IPS-15b (cell line): ENCODE results near the gene CD99.
"Not testable (repeated sequence)": the region's sequence is repeated elsewhere in the genome, so short reads cannot be mapped to it uniquely, and the experiment has no call there.

Experiments used
- H3K27me3 ChIP-seq: one replicate; pipeline ENCODE4 v1.6.1; 2013; ENCODE audit warnings: low read length; ENCODE audit not compliant: control insufficient read depth, insufficient read depth
- H3K36me3 ChIP-seq: one replicate; pipeline ENCODE4 v1.6.1; 2013; ENCODE audit warnings: low read length; ENCODE audit not compliant: control insufficient read depth, insufficient read depth
- H3K4me1 ChIP-seq: one replicate; pipeline ENCODE4 v1.6.1; 2013; ENCODE audit warnings: mild to moderate bottlenecking, low read length; ENCODE audit not compliant: control insufficient read depth, insufficient read depth
- H3K4me3 ChIP-seq: one replicate; pipeline ENCODE4 v1.5.1; 2013; ENCODE audit warnings: low read depth, low read length
- H3K9ac ChIP-seq: one replicate; pipeline ENCODE4 v1.6.1; 2013; ENCODE audit warnings: low read depth, mild to moderate bottlenecking, low read length
- H3K9me3 ChIP-seq: one replicate; pipeline ENCODE4 v1.6.1; 2013; ENCODE audit warnings: mild to moderate bottlenecking, low read length; ENCODE audit not compliant: control insufficient read depth, insufficient read depth

The CD99 gene

GRCh38 chrX:2769615-2770014 is 78.5 kb downstream of the CD99 start:
- Histone ChIP-seq H3K9ac (no peak overlapping the region), H3K4me1 (no peaks in the 10 kb centered on the region)

GRCh38 chrX:2773166-2774055 is 82.3 kb downstream of the CD99 start:
- H3K4me3 ChIP-seq, H3K9ac ChIP-seq, H3K4me1 ChIP-seq, H3K27me3 ChIP-seq, H3K36me3 ChIP-seq, H3K9me3 ChIP-seq: not testable (repeated sequence)

More at GRCh38 chrX:2769615-2770014, 78.5 kb downstream of the CD99 start:
- H3K4me3 ChIP-seq = no peak overlapping the region
- H3K27me3 ChIP-seq = no peaks in the 10 kb centered on the region
- no peaks in the 10 kb centered on the region for H3K9me3 ChIP-seq
- no peaks in the 10 kb centered on the region for H3K36me3 ChIP-seq

GRCh38 chrX:2774057-2774456 is 83.0 kb downstream of the CD99 start:
- Histone ChIP-seq H3K9me3 (no peaks in the 10 kb centered on the region), H3K27me3 (no peaks in the 10 kb centered on the region), H3K4me1 (no peaks in the 10 kb centered on the region), H3K36me3 (no peaks in the 10 kb centered on the region), H3K4me3 (no peak overlapping the region), H3K9ac (no peak overlapping the region)

GRCh38 chrX:2774776-2775175 is 83.7 kb downstream of the CD99 start:
- H3K27me3 ChIP-seq = no peaks in the 10 kb centered on the region
- H3K4me1 ChIP-seq = no peaks in the 10 kb centered on the region
- no peak overlapping the region for H3K9ac ChIP-seq
- no peak overlapping the region for H3K4me3 ChIP-seq
- H3K36me3 ChIP-seq = no peaks in the 10 kb centered on the region
- H3K9me3 ChIP-seq = no peaks in the 10 kb centered on the region

GRCh38 chrX:2780472-2781225 is 89.6 kb downstream of the CD99 start:
- peaks cover 31% of the 10 kb centered on the region for H3K4me1 ChIP-seq
- H3K9ac ChIP-seq = peak overlapping the region; percentile 37
- not testable (repeated sequence) for H3K4me3 ChIP-seq, H3K27me3 ChIP-seq, H3K9me3 ChIP-seq, H3K36me3 ChIP-seq

GRCh38 chrX:2781226-2781571 is 90.1 kb downstream of the CD99 start:
- no peaks in the 10 kb centered on the region for H3K36me3 ChIP-seq
- H3K9ac ChIP-seq = peak overlapping the region; percentile 37
- H3K4me3 ChIP-seq = no peak overlapping the region
- H3K27me3 ChIP-seq = no peaks in the 10 kb centered on the region
- H3K4me1 ChIP-seq = peaks cover 31% of the 10 kb centered on the region
- no peaks in the 10 kb centered on the region for H3K9me3 ChIP-seq

- Histone ChIP-seq H3K9me3 (no peaks in the 10 kb centered on the region), H3K36me3 (no peaks in the 10 kb centered on the region), H3K4me1 (peaks cover 31% of the 10 kb centered on the region), H3K27me3 (no peaks in the 10 kb centered on the region), H3K4me3 (no peak overlapping the region), H3K9ac (peak overlapping the region; percentile 37)
These were observed 90.6 kb downstream of the CD99 start for GRCh38 chrX:2781698-2782097.

GRCh38 chrX:2782171-2782570 is 91.1 kb downstream of the CD99 start:
- H3K9ac ChIP-seq = no peak overlapping the region
- H3K4me1 ChIP-seq = peaks cover 31% of the 10 kb centered on the region
- H3K27me3 ChIP-seq = no peaks in the 10 kb centered on the region
- H3K4me3 ChIP-seq = no peak overlapping the region
- H3K9me3 ChIP-seq = no peaks in the 10 kb centered on the region
- H3K36me3 ChIP-seq = no peaks in the 10 kb centered on the region

GRCh38 chrX:2782778-2783177 is 91.7 kb downstream of the CD99 start:
- Histone ChIP-seq H3K4me3 (no peak overlapping the region), H3K9me3 (no peaks in the 10 kb centered on the region), H3K4me1 (peaks cover 31% of the 10 kb centered on the region), H3K36me3 (no peaks in the 10 kb centered on the region), H3K9ac (no peak overlapping the region), H3K27me3 (no peaks in the 10 kb centered on the region)

GRCh38 chrX:2784026-2784425 is 92.9 kb downstream of the CD99 start:
- Histone ChIP-seq H3K4me3 (no peak overlapping the region), H3K36me3 (no peaks in the 10 kb centered on the region), H3K27me3 (no peaks in the 10 kb centered on the region)

GRCh38 chrX:2785538-2785937 is 94.4 kb downstream of the CD99 start:
- Histone ChIP-seq H3K9me3 (no peaks in the 10 kb centered on the region), H3K4me1 (peaks cover 28% of the 10 kb centered on the region), H3K27me3 (no peaks in the 10 kb centered on the region), H3K9ac (no peak overlapping the region), H3K4me3 (no peak overlapping the region), H3K36me3 (no peaks in the 10 kb centered on the region)

More at GRCh38 chrX:2784026-2784425, 92.9 kb downstream of the CD99 start:
- H3K9me3 ChIP-seq = no peaks in the 10 kb centered on the region
- H3K4me1 ChIP-seq = peaks cover 31% of the 10 kb centered on the region
- H3K9ac ChIP-seq = no peak overlapping the region

GRCh38 chrX:2788980-2789379 is 97.9 kb downstream of the CD99 start:
- Histone ChIP-seq H3K27me3 (no peaks in the 10 kb centered on the region), H3K4me1 (peaks cover 11% of the 10 kb centered on the region), H3K9ac (no peak overlapping the region), H3K9me3 (no peaks in the 10 kb centered on the region), H3K36me3 (no peaks in the 10 kb centered on the region), H3K4me3 (no peak overlapping the region)
